HFF-Myc (cell line): ENCODE results near the gene SHF.
"Not testable (repeated sequence)": the region's sequence is repeated elsewhere in the genome, so short reads cannot be mapped to it uniquely, and the experiment has no call there.

ENCODE experiments used
- DNase-seq: peaks from one replicate; pipeline ENCODE4 v3.0.0-alpha.2; 2011; ENCODE audit warnings: low read depth; ENCODE audit errors: extremely low read depth
- H3K4me3 ChIP-seq: replicated peaks from 2 replicates; pipeline ENCODE4 v1.5.1; 2011; ENCODE audit warnings: low read depth, mild to moderate bottlenecking, control low read depth, low read length
- CTCF ChIP-seq: IDR thresholded peaks from 2 replicates; pipeline ENCODE4 v1.5.1; 2012; ENCODE audit warnings: mild to moderate bottlenecking, low read depth, low read length, control low read depth; ENCODE audit errors: missing control alignments

The SHF gene

GRCh38 chr15:45138814-45139765, 48.7 kb downstream of the SHF start:
- TF ChIP-seq CTCF, result no peak
- DNase-seq, result no peak
- no peak overlapping the region for H3K4me3 ChIP-seq

- H3K4me3 ChIP-seq, result no peak overlapping the region
- DNase-seq, result no peak
- no peak for TF ChIP-seq CTCF
Observed at GRCh38 chr15:45137703-45138102, 50.1 kb downstream of the SHF start.

- no peak for DNase-seq
Observed at GRCh38 chr15:45136378-45136764, 51.4 kb downstream of the SHF start.

GRCh38 chr15:45135705-45136377, 51.9 kb downstream of the SHF start:
- H3K4me3 ChIP-seq, DNase-seq: not testable (repeated sequence)

More at GRCh38 chr15:45136378-45136764, 51.4 kb downstream of the SHF start:
- TF ChIP-seq CTCF, result no peak
- no peak overlapping the region for H3K4me3 ChIP-seq

- H3K4me3 ChIP-seq, result no peak overlapping the region
- TF ChIP-seq CTCF, result peak; percentile 5
- no peak for DNase-seq
Observed at GRCh38 chr15:45134682-45135604, 52.8 kb downstream of the SHF start.

- no peak for DNase-seq
- no peak for TF ChIP-seq CTCF
- no peak overlapping the region for H3K4me3 ChIP-seq
Observed at GRCh38 chr15:45134046-45134445, 53.7 kb downstream of the SHF start.
